Measurements from ENCODE around the gene LZTS2.
"Not testable (repeated sequence)": the region's sequence is repeated elsewhere in the genome, so short reads cannot be mapped to it uniquely, and the experiment has no call there.

Gene LZTS2

GRCh38 chr10:101034404-101034803, 34.8 kb downstream of the LZTS2 start:
- not testable (repeated sequence) for DNase-seq

- DNase-seq = no peak
Observed at GRCh38 chr10:101035314-101035713, 35.7 kb downstream of the LZTS2 start.

- no peak for DNase-seq
Observed at GRCh38 chr10:101035916-101036702, 36.5 kb downstream of the LZTS2 start.

GRCh38 chr10:101036726-101037125, 37.1 kb downstream of the LZTS2 start:
- DNase-seq = no peak

GRCh38 chr10:101038484-101038883, 38.9 kb downstream of the LZTS2 start:
- no peak for DNase-seq

- no peak for DNase-seq
Observed at GRCh38 chr10:101040061-101040460, 40.5 kb downstream of the LZTS2 start.

GRCh38 chr10:101040851-101041250, 41.2 kb downstream of the LZTS2 start:
- DNase-seq = no peak

- DNase-seq = peak; percentile 83
Observed at GRCh38 chr10:101041252-101041761, 41.7 kb downstream of the LZTS2 start.

GRCh38 chr10:101042118-101042517, 42.5 kb downstream of the LZTS2 start:
- no peak for DNase-seq

GRCh38 chr10:101042667-101043362, 43.2 kb downstream of the LZTS2 start:
- peak; percentile 93 for DNase-seq

- no peak for DNase-seq
Observed at GRCh38 chr10:101043363-101043707, 43.7 kb downstream of the LZTS2 start.

- DNase-seq = no peak
Observed at GRCh38 chr10:101044117-101044516, 44.5 kb downstream of the LZTS2 start.

GRCh38 chr10:101046332-101047238, 47.0 kb downstream of the LZTS2 start:
- DNase-seq = peak; percentile 48

- no peak for DNase-seq
Observed at GRCh38 chr10:101047268-101047667, 47.7 kb downstream of the LZTS2 start.

GRCh38 chr10:101047961-101048892, 48.6 kb downstream of the LZTS2 start:
- DNase-seq = no peak

GRCh38 chr10:101050208-101051069, 50.8 kb downstream of the LZTS2 start:
- peak; percentile 52 for DNase-seq

- DNase-seq = peak; percentile 71
Observed at GRCh38 chr10:101052285-101052684, 52.7 kb downstream of the LZTS2 start.

GRCh38 chr10:101053516-101053915, 53.9 kb downstream of the LZTS2 start:
- peak; percentile 75 for DNase-seq

GRCh38 chr10:101054351-101054750, 54.7 kb downstream of the LZTS2 start:
- DNase-seq = no peak

GRCh38 chr10:101054876-101055275, 55.3 kb downstream of the LZTS2 start:
- DNase-seq = no peak

- no peak for DNase-seq
Observed at GRCh38 chr10:101055411-101055810, 55.8 kb downstream of the LZTS2 start.

Data from fibroblast of skin of right biceps (primary cell).